Epithelial cell of esophagus (primary cell): ENCODE data around the gene PDE8A.
A peak's percentile ranks its signal among the peaks of the same experiment; 100 is the strongest.
"Not testable (repeated sequence)": the region's sequence is repeated elsewhere in the genome, so short reads cannot be mapped to it uniquely, and the experiment has no call there.

Experiments used
- DNase-seq: peaks from one replicate; pipeline ENCODE4 v3.0.0; 2010; ENCODE audit warnings: low read depth
- H3K4me3 ChIP-seq: 2 replicates; pipeline ENCODE4 v1.5.1; 2011; ENCODE audit warnings: mild to moderate bottlenecking, low read length, control low read depth
- TF ChIP-seq, protein P1 (sequence below): IDR thresholded peaks from 2 replicates; pipeline ENCODE4 v1.5.1; 2011; ENCODE audit warnings: low read depth, mild to moderate bottlenecking, low read length, control low read depth, inconsistent platforms; ENCODE audit not compliant: insufficient read depth; ENCODE audit errors: missing control alignments

Gene PDE8A

DNA sequence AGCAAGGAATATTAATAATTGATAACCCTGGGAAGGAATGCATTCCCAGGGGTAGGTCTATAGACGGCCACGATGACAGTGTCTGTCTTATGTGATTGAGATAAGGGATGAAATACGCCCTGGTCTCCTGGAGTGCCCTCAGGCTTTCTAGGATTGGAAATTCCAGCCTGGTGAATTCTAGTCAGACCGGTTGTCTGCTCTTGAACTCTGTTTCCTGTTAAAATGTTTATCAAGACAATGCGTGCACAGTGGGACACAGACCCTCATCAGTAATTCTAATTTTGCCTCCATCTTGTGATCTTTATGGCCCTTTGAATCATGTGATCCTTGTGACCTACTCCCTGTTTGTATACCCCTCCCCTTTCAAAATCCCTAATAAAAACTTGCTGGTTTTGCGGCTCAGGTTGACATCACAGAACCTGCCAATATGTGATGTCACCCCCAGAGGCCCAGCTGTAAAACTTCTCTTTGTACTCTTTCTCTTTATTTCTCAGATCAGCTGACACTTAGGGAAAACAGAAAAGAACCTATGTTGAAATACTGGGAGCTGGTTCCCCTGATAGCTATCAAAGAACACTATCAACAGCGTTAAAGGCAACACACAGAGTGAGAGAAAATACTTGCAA, 183.3 kb downstream of the PDE8A start:
- peak; percentile 81 for DNase-seq
- H3K4me3 ChIP-seq: no peak overlapping the region
- TF ChIP-seq, protein P1, sequence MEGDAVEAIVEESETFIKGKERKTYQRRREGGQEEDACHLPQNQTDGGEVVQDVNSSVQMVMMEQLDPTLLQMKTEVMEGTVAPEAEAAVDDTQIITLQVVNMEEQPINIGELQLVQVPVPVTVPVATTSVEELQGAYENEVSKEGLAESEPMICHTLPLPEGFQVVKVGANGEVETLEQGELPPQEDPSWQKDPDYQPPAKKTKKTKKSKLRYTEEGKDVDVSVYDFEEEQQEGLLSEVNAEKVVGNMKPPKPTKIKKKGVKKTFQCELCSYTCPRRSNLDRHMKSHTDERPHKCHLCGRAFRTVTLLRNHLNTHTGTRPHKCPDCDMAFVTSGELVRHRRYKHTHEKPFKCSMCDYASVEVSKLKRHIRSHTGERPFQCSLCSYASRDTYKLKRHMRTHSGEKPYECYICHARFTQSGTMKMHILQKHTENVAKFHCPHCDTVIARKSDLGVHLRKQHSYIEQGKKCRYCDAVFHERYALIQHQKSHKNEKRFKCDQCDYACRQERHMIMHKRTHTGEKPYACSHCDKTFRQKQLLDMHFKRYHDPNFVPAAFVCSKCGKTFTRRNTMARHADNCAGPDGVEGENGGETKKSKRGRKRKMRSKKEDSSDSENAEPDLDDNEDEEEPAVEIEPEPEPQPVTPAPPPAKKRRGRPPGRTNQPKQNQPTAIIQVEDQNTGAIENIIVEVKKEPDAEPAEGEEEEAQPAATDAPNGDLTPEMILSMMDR: no peak

DNA sequence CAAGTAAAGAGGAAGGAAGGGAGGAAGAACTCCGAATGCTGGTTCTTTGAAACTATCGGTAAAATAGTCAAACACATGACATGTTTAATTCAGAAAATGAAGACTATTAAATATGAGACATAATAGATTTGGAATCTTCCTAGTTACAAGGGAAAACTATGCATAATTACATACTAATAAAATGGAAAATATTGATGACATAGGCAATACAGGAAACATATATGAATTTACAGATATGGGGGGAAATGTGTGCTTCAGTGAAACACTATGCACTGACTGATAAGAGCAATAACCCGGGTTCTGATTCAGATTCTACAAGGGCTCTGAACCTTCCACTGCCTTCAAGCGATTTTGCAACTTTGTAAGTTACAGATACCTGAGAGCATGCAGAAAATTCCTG, 185.9 kb downstream of the PDE8A start:
- DNase-seq: no peak
- TF ChIP-seq, protein P1: no peak
- H3K4me3 ChIP-seq: no peak overlapping the region

DNA sequence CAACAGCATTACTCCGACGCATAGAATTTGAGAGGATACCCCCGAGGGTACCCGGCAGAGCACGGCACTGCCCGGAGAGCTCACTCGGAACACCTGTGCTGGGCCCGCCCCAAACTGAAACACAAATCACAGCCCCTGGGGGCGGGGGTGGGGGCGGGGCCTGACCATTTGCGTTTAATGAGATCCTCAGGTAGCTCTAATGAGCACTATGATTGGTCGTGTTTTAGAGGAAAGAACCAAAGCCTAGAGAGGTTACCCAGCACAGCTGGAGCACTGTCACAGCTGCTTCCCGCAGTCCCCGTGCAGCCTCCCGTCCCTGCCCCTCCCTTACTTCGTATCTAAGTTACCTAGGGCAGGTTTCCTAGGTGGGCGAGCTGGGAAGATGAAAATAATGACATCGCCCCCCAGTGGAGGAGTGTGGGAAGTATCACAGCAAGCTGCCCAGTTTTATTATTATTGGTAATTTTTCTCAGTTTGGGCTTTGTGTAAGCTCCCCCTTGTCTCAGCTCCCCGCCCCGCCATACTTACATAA, 187.1 kb downstream of the PDE8A start:
- H3K4me3 ChIP-seq: peak overlapping the region; percentile 43
- TF ChIP-seq, protein P1: peak; percentile 60
- DNase-seq: peak; percentile 73

DNA sequence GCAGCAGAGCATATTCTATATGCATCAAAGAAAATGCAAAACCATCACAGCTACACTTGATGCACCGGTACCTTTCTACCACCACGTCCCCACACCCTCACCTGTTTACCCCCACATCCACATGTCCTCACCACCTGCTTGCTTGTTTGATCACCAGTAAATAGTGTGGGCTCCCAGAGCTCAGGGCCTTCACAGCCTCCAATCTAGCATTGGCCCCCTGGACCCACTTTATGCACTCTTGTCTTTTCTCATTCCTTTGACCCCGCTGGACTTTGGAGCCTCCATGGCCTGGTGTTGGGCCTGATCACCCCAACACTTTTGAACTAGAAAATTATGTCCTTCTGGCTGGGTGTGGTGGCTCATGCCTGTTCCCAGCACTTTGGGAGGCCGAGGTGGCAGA, 190.1 kb downstream of the PDE8A start:
- H3K4me3 ChIP-seq: no peak overlapping the region
- DNase-seq: no peak
- TF ChIP-seq, protein P1: no peak

DNA sequence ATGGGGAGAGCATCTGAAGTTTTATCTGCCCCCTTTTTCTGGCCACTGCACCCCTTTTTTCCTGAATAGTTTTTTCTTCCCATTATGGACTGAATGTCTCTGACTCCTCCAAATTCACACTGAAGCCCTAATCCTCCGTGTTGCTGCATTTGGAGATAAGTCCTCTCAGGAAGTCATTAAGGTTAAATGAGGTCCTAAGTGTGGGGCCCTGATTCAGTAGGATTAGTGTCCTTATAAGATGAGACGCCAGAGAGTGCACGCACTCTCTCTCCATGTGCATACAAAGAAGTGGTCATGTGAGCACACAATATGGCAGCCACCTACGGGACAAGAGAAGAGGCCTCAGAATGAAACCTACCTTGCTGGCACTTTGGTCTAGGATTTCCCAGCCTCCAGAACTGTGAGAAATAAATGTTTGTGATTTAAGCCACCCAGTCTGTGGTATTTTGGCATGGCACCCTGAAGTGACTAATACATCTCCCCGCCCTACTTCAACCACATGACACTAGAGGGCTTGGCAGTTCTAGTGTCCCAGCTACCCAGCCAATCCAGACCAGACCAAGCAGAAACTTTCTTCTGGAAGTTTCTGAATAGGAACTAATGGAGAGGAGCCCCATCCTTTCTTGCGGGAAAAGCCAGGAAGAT, 191.3 kb downstream of the PDE8A start:
- peak; percentile 38 for DNase-seq
- TF ChIP-seq, protein P1: no peak
- H3K4me3 ChIP-seq: no peak overlapping the region

DNA sequence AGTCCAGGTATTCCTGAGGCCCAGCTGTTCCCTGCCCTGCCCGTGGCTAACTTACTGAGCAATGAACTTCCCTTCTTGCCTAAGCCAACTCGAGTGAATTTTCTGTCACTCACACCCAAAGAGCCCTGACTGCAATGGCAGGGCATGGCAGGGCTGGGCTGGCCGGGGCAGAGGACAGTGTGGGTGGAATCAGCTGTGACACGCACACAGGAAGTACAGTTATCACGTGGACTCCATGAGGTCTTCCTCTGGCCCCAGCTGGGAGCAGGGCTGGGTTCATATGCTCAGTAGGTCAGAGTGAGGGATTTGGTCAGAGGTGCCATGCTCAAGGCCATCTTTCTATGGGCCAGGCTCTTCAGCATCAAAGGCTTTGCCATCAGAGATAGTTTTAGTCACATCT, 192.0 kb downstream of the PDE8A start:
- DNase-seq: peak; percentile 18

DNA sequence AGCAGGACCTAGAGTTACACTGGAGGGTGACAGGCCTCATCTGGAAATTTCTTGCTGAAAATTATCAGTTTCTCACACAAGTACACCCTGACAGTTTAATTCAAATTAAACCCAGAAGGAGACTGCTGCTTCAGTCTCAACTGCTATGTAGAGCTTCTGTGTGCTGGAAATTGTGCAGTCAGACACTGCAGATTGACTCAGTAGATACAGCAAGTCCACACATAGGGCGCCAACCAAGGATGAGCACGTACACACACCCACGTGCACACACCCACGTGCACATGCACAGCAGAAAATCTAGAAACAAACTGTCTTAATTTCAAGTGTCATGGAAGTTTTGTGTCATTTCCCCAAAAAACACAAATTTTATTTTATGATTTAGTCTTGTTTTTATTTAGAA, 192.9 kb downstream of the PDE8A start:
- TF ChIP-seq, protein P1: no peak
- no peak for DNase-seq
- H3K4me3 ChIP-seq: no peak overlapping the region

More for the DNA sequence above, 192.0 kb downstream of the PDE8A start:
- H3K4me3 ChIP-seq: not testable (repeated sequence)

DNA sequence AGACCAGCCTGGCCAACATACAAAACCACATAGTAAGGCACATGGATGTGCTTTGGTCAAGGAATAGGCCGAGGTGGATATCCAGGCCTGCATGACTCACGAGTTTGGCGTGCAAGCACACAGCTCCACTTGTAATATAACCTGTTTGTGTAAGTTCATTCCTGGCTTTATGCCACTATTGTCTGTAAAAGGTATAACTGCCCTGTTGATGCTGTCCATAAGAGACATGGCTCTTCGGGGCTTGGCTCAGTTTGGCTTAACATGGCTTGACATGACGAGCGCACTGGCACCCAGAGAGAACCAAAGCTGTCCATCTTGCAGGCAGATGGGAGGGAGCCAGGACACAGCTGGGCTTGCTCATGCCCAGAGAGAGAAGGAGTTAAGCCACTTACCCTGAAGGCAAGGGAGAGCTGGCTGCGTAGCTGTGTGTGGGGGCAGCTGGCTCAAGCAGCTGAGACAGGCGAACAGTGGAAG, 195.4 kb downstream of the PDE8A start:
- peak; percentile 85 for DNase-seq
- not testable (repeated sequence) for H3K4me3 ChIP-seq
